Caco-2 (cell line): ENCODE results near the gene DLG2. TPM values are rescaled to one million over a fixed set of nuclear protein-coding genes. Genes with fewer than 3 reads are reported as not detected.
A peak's percentile ranks its signal among the peaks of the same experiment; 100 is the strongest.

ENCODE experiments used
- BruUV-seq: library from RNA; stranded (reverse); fragments of 400-500 nt; replicated peaks from 2 replicates; lab custom pipeline; 2021; lab: Mats Ljungman, UMichigan
- CTCF ChIA-PET: fragments of 300-600 bp; sonication (Branson Sonifier 250); formaldehyde crosslinking; loops from one replicate; lab custom pipeline; 2022; ENCODE audit warnings: antibody characterized with exemption; lab: Charles Lee
- POLR2A ChIA-PET: fragments of 300-600 bp; sonication (Branson Sonifier 250); formaldehyde crosslinking; loops from one replicate; lab custom pipeline; 2022; ENCODE audit warnings: antibody characterized with exemption; lab: Charles Lee
- DNase-seq, 2 experiments: peaks; one replicate each; pipeline versions ENCODE4 v3.0.0 to v3.0.0-alpha.2; 2020 to 2022
- H3K27me3 ChIP-seq: replicated peaks from 2 replicates; pipeline ENCODE4 v1.6.0; 2011; ENCODE audit warnings: low read length; ENCODE audit not compliant: control insufficient read depth, insufficient read depth
- H3K36me3 ChIP-seq: 2 replicates; pipeline ENCODE4 v1.5.1; 2011; ENCODE audit warnings: low read length; ENCODE audit not compliant: control insufficient read depth, insufficient read depth
- H3K4me1 ChIP-seq: fragments of 250-450 bp; sonication (Bioruptor Pico); 2 replicates; pipeline ENCODE4 v1.5.1; 2020; ENCODE audit warnings: mild to moderate bottlenecking
- H3K4me3 ChIP-seq: 2 replicates; pipeline ENCODE4 v1.5.1; 2011; ENCODE audit warnings: low read depth, mild to moderate bottlenecking, control low read depth, low read length
- H3K9me3 ChIP-seq: fragments of 250-450 bp; sonication (Bioruptor Pico); 2 replicates; pipeline ENCODE4 v1.5.1; 2020; ENCODE audit warnings: mild to moderate bottlenecking, moderate library complexity
- H3K27ac Mint-ChIP-seq: one replicate; pipeline ENCODE4 v1.8.0; 2022; ENCODE audit warnings: mixed read lengths; ENCODE audit not compliant: unreplicated experiment
- H3K27me3 Mint-ChIP-seq: one replicate; pipeline ENCODE4 v1.8.0; 2022; ENCODE audit warnings: mixed read lengths; ENCODE audit not compliant: insufficient read depth, unreplicated experiment
- H3K36me3 Mint-ChIP-seq: one replicate; pipeline ENCODE4 v1.8.0; 2022; ENCODE audit warnings: mild to moderate bottlenecking, mixed read lengths; ENCODE audit not compliant: insufficient read depth, unreplicated experiment
- H3K4me1 Mint-ChIP-seq: one replicate; pipeline ENCODE4 v1.8.0; 2022; ENCODE audit warnings: low read depth, mixed read lengths; ENCODE audit not compliant: unreplicated experiment
- H3K4me3 Mint-ChIP-seq: one replicate; pipeline ENCODE4 v1.8.0; 2022; ENCODE audit warnings: mild to moderate bottlenecking, moderate library complexity, mixed read lengths; ENCODE audit not compliant: unreplicated experiment
- H3K9me3 Mint-ChIP-seq: one replicate; pipeline ENCODE4 v1.8.0; 2022; ENCODE audit warnings: mixed read lengths; ENCODE audit not compliant: unreplicated experiment
- intact Hi-C: fragments of 100-400 bp; cut with micrococcal nuclease; formaldehyde crosslinking; loops from one replicate; pipeline ENCODE4 v1.10.0; 2022; ENCODE audit not compliant: unreplicated experiment
- total RNA-seq: library from RNA; stranded (reverse); gene quantifications from 2 replicates; pipeline ENCODE4 v1.2.3, GENCODE V29; 2022
- TF ChIP-seq, protein P1 (sequence below), 2 experiments: fragments of 200-600 bp in 1 of 2; IDR thresholded peaks; 1 replicate in 1 of 2; 2 replicates in 1 of 2; pipeline versions ENCODE4 v1.5.1 to v1.8.0; 2011 to 2022; ENCODE audit warnings: antibody characterized with exemption in 1 of 2, control low read depth in 1 of 2, inconsistent platforms in 1 of 2, low read depth in 1 of 2, low read length in 1 of 2, mild to moderate bottlenecking in 1 of 2, moderate library complexity in 1 of 2; ENCODE audit not compliant: insufficient read depth in 1 of 2, severe bottlenecking in 1 of 2, unreplicated experiment in 1 of 2

The DLG2 gene
- total RNA-seq, 1 experiment from 2014 or later, result 21.6 TPM

DNA sequence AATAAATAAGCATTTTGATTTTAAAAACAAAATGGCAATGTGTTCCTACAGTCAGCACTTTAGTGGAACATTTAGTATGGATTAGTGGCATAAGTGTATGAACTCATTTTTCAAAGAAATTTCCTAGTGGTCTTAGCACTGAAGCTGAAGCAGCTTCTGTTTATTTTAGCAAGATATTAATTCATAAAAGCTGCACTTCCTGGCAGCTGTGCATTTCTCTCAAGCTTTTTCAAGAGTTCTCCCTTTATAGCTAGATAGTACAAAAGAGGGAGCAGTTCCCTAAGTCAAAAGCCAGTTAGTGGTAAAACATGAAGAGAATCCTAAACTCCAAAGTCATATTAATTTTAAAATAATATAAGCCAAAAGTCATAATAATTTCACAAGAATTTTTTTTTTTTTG lies 1304.9 kb downstream of the DLG2 start:
- H3K4me3 Mint-ChIP-seq, result no peak overlapping the region
- CTCF ChIA-PET, result no interaction called here
- H3K9me3 ChIP-seq, result no peaks in the 10 kb centered on the region
- peaks cover 3% of the 10 kb centered on the region for H3K4me1 Mint-ChIP-seq
- peaks cover 23% of the 10 kb centered on the region for H3K27me3 Mint-ChIP-seq
- no TSS peak for BruUV-seq
- POLR2A ChIA-PET, result no interaction called here
- TF ChIP-seq, protein P1, sequence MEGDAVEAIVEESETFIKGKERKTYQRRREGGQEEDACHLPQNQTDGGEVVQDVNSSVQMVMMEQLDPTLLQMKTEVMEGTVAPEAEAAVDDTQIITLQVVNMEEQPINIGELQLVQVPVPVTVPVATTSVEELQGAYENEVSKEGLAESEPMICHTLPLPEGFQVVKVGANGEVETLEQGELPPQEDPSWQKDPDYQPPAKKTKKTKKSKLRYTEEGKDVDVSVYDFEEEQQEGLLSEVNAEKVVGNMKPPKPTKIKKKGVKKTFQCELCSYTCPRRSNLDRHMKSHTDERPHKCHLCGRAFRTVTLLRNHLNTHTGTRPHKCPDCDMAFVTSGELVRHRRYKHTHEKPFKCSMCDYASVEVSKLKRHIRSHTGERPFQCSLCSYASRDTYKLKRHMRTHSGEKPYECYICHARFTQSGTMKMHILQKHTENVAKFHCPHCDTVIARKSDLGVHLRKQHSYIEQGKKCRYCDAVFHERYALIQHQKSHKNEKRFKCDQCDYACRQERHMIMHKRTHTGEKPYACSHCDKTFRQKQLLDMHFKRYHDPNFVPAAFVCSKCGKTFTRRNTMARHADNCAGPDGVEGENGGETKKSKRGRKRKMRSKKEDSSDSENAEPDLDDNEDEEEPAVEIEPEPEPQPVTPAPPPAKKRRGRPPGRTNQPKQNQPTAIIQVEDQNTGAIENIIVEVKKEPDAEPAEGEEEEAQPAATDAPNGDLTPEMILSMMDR (IDR thresholded peaks at IDR 0.05; ENCODE audit: insufficient read depth in 1 of 2, low read depth in 1 of 2, low read length in 1 of 2, severe bottlenecking in 1 of 2, unreplicated experiment in 1 of 2), result no peak
- no peaks in the 10 kb centered on the region for H3K36me3 ChIP-seq
- no peak overlapping the region for H3K27ac Mint-ChIP-seq
- intact Hi-C loops, result no loop called here
- H3K9me3 Mint-ChIP-seq, result no peaks in the 10 kb centered on the region
- H3K27me3 ChIP-seq, result no peaks in the 10 kb centered on the region
- H3K36me3 Mint-ChIP-seq, result no peaks in the 10 kb centered on the region
- no peaks in the 10 kb centered on the region for H3K4me1 ChIP-seq
- DNase-seq, result no peak
- H3K4me3 ChIP-seq, result no peak overlapping the region

DNA sequence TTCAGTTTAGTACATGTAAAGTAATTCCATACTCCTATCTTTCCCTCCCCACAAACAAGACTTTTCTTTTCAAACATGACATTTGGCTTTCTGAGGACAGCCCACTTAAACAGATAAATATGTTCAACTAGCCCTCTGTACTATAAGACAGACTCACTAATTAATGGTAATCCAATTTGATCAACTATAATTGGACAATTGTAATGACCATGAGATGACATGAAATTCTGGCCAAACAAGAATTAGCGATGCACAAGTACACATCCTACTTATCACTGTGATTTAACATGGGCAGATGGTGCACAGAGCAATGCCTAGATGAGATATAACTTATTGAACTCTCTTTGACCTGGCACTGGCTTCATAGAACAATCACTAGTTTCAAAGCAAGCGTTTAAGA lies 1307.3 kb downstream of the DLG2 start:
- Histone ChIP-seq H3K36me3 (no peaks in the 10 kb centered on the region), H3K27me3 (no peaks in the 10 kb centered on the region), H3K4me1 (no peaks in the 10 kb centered on the region), H3K4me3 (no peak overlapping the region), H3K9me3 (no peaks in the 10 kb centered on the region)
- no TSS peak for BruUV-seq
- ChIA-PET CTCF (no interaction called here), POLR2A (no interaction called here)
- Mint-ChIP-seq H3K27me3 (peaks cover 23% of the 10 kb centered on the region), H3K9me3 (no peaks in the 10 kb centered on the region), H3K36me3 (no peaks in the 10 kb centered on the region), H3K4me3 (no peak overlapping the region), H3K27ac (no peak overlapping the region), H3K4me1 (peaks cover 5% of the 10 kb centered on the region)
- no peak for DNase-seq
- intact Hi-C loops, result no loop called here
- TF ChIP-seq, protein P1 (IDR thresholded peaks at IDR 0.05; ENCODE audit: insufficient read depth in 1 of 2, low read depth in 1 of 2, low read length in 1 of 2, severe bottlenecking in 1 of 2, unreplicated experiment in 1 of 2), result no peak

DNA sequence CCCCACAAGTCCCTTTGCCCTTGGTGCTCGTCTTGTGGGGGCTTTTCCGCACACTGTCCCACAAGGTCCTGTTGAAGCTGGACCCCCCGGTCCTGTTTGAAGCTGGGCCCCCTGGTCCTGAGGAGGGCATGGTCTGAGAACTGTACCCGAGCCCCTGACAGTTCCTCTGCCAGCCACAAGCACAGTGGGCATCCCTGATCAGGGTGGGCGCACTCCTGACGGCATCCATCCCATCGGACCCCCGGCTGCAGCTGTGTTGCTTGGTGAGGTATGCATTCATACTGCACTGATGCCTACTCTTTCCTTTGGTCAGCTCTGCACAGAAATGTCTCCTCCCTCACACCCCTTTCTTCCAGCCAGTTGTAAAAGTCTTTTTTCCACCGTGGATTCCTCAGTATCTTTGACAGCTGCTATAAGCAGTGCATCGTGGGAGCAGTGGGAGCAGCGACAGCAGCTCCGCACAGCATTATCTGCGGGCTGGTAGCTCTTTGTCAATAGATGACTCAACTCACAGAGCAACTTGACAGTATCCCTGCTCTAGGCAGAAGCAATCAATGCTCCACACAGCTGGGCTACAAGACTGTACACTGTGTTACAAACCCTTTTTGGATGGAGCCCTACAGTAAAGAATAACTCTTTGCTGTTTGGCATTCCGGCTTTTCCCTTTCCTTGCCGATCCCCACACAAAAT lies 1310.1 kb downstream of the DLG2 start:
- intact Hi-C loops, result no loop called here
- no peaks in the 10 kb centered on the region for H3K36me3 ChIP-seq
- H3K27me3 Mint-ChIP-seq, result peaks cover 20% of the 10 kb centered on the region
- H3K27me3 ChIP-seq, result no peaks in the 10 kb centered on the region
- H3K9me3 Mint-ChIP-seq, result no peaks in the 10 kb centered on the region
- no peaks in the 10 kb centered on the region for H3K36me3 Mint-ChIP-seq
- H3K4me3 Mint-ChIP-seq, result no peak overlapping the region
- no peaks in the 10 kb centered on the region for H3K4me1 ChIP-seq
- no peaks in the 10 kb centered on the region for H3K9me3 ChIP-seq
- H3K4me1 Mint-ChIP-seq, result peaks cover 5% of the 10 kb centered on the region
- no TSS peak for BruUV-seq
- H3K4me3 ChIP-seq, result no peak overlapping the region
- H3K27ac Mint-ChIP-seq, result no peak overlapping the region
- TF ChIP-seq, protein P1 (IDR thresholded peaks at IDR 0.05; ENCODE audit: insufficient read depth in 1 of 2, low read depth in 1 of 2, low read length in 1 of 2, severe bottlenecking in 1 of 2, unreplicated experiment in 1 of 2), result no peak
- POLR2A ChIA-PET, result no interaction called here
- CTCF ChIA-PET, result no interaction called here
- DNase-seq, result peak in 1 of 2 experiments; percentile 9
